Measurements from ENCODE around the gene ALS2.
"Not testable (repeated sequence)": the region's sequence is repeated elsewhere in the genome, so short reads cannot be mapped to it uniquely, and the experiment has no call there.

Gene ALS2

DNA sequence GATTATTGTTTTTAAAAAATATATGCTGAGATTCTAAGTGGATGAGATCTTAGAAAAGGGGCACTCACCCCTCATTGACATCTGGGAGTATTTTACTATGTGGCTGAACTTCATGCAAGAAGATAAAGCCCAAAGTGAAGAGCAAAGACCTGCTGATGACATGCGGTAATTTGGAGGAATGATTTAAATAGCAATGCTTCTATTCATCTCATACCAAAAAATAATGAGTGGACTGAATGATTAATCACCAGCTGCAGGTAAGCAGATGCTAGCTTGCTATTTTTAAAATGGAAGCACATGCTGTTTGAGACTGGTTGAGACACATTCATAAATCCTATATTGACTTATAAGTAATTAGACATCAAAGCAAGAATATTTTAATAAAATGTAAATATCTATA lies 12.9 kb upstream of the ALS2 start:
- no peak for DNase-seq (ENCODE audit: low spot score)

DNA sequence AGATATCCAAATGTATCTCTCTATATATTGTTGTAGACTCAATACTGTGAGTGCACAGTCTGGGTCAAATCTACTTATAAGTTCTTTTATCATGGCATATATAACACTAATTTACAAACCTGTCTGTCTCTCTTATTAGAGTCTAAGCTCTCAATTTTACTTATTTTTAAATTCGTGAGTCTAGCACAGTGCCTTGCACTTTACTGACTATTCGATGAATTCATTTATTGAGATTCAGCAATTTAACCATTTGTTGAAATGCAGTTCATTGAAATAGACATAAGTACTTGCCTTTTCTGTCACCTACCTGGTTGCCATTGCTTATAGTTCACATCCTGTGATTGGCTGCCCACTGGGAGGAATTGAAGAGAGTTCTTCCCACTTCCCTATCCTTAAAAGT lies 10.3 kb upstream of the ALS2 start:
- DNase-seq (ENCODE audit: low spot score): no peak

GRCh38 chr2:201790291-201790690 lies 9.6 kb upstream of the ALS2 start:
- DNase-seq (ENCODE audit: low spot score): no peak

DNA sequence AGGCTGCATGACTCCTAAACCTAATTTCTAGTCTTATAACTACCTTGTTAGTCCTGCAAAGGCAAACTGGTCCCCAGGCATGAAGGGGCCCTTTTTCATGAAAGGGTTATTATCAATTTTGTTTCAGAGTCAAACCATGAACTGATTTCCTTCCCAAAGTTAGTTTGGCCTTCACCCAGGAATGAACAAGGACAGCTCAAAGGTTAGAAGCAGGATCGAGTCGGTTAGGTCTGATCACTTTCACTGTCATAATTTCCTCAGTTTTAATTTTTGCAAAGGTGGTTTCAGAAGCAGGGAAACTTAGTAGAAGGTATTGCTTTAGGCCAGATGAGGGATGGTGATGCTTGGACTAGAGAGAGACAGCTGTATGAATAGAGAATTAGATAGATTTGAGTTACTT lies 8.7 kb upstream of the ALS2 start:
- no peak for DNase-seq (ENCODE audit: low spot score)

DNA sequence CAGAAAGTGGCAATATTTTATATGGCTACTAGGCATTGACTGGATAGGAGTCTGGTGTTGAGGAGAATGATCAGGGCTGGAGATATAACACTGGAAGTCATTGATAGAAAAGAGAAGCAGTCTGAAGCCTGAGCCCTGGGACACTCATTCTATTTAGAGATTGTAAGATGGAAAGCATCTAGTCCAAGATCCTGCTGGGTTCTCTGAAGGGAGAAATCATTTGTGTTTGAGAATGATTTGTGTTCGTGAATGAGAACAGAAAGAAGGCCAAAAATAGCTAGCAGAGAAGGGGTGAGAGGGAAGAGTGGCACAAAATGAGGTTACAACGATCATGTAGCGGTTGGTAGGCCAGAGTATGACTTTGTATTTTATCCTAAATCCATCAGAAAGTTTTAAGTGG lies 7.6 kb upstream of the ALS2 start:
- DNase-seq (ENCODE audit: low spot score): no peak

DNA sequence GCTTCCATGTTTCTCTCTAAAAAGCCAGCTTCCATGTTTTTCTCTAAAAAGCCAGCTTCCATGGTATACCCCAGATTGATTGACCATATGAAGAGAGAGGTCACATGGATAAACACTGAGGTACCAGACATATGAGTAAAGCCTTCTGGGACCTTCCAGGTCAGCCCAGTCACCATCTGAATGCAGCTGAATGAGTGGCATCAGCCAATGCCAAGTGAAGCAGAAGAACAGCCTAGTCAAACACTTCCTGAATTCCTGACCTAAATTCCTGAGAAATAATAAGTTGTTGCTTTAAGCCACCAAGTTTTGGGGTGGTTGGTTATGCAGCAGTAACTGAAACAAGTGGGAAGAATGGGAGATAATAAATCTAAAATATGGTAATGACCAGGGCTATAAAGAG lies 5.7 kb upstream of the ALS2 start:
- no peak for DNase-seq (ENCODE audit: low spot score)

GRCh38 chr2:201785135-201785534 lies 4.4 kb upstream of the ALS2 start:
- no peak for DNase-seq (ENCODE audit: low spot score)

DNA sequence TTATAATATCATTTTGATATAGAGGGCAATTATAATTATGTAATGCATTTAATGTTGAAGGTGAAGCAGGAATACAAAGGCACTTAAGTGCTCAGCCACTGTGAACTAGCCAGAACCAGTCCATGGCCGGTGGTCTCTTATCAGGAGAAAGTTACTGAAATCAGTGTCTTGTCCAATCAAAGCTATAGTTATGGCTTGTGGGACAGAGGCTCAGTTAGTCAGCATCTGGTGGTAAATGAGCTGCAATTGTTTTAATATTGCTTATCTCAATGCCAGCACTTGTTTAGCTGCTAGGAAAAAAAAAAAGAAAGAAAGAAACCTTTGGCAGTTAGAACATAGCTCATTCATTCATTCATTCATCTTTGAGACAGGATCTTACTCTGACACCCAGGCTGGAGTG lies 3.8 kb upstream of the ALS2 start:
- DNase-seq (ENCODE audit: low spot score): no peak

DNA sequence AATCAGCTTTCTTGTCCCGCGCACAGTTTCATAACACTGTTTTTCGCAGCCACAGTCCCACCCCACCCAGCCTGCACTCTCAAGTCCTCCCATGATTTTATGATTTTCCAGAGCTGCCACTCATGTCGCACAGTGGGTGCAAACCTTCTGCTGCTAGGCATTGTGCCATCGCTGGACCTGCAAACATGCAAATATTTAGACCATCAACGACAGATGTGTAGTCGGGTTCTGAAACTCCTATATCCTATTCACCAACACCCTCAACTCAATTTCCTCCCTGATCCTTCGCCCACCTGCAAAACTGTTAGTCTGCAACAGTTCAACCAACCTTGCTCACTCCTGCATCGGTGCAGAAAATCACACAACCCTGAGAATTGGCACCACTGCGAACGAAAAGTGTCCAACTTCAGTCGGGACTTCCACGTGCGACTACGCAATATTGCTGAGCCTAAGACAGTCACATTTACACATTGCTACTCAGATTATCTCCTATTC lies 871 bp upstream of the ALS2 start:
- no peak for DNase-seq (ENCODE audit: low spot score)

DNA sequence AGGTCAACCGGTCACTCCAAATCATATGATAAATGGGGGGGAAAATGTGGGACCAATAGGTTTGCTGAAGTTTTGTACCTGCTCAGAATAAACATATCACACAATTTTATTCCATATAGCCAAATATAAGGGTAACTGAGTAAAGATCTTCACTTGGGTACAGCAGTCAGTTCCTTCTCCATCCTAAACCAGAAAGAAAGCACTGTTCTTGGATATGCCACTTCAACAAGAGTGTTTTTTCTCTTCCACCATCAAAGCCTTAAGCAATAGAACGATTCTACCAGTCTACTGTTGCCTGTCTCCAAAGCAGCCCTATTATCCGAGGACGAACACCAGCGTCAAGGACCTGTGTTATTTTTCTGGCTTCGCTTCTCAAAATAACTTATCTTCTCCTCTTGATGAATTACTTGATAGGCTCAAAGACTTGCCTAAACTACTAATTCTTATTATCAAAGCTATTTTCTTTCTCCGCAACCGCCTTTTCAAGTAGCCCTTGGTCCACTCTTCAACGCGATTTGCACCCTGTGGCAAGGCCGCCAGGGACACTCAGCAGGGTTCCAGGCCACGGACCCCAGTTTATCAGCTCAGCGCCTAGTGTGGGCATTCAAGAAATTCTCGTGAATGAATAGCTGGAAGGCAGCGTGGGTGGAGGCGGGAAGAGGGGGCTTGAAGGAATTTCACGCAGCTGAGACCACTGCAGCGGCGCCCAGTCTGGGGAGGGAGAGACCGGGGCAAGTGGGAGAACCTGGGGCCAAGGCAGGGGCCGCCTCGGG lies 646 bp downstream of the ALS2 start:
- no peak for DNase-seq (ENCODE audit: low spot score)

- DNase-seq (ENCODE audit: low spot score): no peak
Observed at GRCh38 chr2:201777869-201778268, 2.9 kb downstream of the ALS2 start.

DNA sequence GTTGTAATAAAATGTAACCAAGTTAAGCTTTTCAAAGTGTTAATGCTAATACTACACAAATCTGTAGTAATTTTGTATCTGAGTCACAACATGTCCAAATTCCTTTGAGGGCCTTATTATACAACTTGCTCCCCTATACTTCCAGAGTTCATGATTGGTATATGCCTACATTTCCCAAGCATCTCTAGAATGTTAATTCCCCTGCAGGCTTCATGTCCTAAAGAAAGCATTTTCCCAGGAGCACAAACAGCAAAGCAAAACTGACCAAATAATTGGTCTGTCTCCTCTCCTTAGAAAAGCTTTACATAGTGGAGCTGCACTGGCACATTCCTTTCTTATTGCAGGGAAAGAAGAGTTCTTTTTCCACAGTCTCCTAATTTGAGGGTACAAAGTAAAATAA lies 3.7 kb downstream of the ALS2 start:
- no peak for DNase-seq (ENCODE audit: low spot score)

- DNase-seq (ENCODE audit: low spot score): no peak
Observed at GRCh38 chr2:201775326-201775725, 5.4 kb downstream of the ALS2 start.

- no peak for DNase-seq (ENCODE audit: low spot score)
Observed at GRCh38 chr2:201774546-201774945, 6.2 kb downstream of the ALS2 start.

- no peak for DNase-seq (ENCODE audit: low spot score)
Observed at GRCh38 chr2:201773990-201774389, 6.7 kb downstream of the ALS2 start.

DNA sequence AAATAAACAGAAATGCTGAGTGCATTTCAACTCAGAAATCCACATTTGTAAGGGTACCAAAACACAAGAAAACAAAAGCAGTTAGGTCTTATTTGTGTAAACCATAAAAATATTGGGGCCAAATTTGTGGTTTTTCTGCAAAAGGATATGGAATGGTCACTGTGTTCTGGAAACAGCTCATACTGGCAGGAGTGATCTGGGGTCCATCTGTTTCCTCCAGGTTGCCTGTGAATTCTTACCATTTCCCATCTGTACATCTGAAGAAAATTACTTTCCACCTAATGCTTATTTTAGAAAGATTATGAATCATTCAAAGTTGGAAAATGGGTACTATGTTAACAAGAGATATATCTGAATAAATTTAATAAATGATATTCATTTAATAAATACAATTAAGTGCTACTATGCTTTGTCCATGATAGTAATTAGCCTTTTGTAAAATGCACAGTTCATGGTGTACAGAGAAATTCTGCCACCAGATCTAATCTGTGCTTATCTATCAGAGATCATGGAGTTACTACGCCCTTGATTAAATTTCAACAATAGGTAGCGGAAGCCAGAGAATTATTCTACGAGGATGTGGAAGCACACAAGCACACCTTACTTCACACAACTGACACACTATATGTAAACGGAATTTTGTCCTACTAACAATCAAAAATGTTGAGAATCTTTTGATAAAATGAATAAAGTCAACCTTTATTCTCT lies 10.9 kb downstream of the ALS2 start:
- DNase-seq (ENCODE audit: low spot score): no peak

- DNase-seq (ENCODE audit: low spot score): no peak
Observed at GRCh38 chr2:201768918-201769317, 11.8 kb downstream of the ALS2 start.

- no peak for DNase-seq (ENCODE audit: low spot score)
Observed at GRCh38 chr2:201765799-201766198, 14.9 kb downstream of the ALS2 start.

DNA sequence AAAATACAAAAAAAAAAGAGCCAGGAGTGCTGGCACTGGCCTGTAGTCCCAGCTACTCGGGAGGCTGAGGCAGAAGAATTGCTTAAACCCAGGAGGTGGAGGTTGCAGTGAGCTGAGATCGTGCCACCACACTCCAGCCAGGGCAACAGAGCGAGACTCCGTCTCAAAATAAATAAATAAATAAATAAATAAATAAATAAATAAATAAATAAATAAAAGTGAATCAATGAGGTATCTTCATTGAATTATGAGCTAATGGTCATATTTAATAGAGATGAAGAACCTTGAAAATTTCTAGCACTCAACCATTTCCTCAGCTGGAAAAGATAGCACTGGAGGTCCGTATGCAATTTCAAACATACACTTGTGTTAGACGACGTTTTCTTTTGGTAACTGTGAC lies 16.3 kb downstream of the ALS2 start:
- not testable (repeated sequence) for DNase-seq (ENCODE audit: low spot score)

GRCh38 chr2:201761101-201761500 lies 19.6 kb downstream of the ALS2 start:
- DNase-seq (ENCODE audit: low spot score): no peak

- DNase-seq (ENCODE audit: low spot score): no peak
Observed at GRCh38 chr2:201759567-201759966, 21.2 kb downstream of the ALS2 start.

DNA sequence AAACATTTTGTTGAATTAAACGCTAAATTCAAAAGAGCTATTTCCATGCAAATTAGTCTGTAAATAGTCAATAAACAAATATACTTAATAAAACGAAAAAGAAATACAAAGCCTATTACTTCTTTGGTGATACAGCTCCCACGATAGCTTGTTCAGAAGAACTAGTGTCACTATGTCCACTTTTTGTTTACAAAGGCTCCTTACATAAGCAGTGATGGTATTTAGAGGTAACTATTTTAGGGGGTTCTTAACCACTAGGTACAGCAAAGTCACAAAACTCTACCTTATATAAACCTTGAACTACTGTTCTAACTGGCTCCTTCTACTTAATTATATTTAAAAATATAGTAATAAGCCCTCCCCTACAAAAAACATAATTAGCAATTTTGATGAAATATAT lies 21.9 kb downstream of the ALS2 start:
- DNase-seq (ENCODE audit: low spot score): no peak

DNA sequence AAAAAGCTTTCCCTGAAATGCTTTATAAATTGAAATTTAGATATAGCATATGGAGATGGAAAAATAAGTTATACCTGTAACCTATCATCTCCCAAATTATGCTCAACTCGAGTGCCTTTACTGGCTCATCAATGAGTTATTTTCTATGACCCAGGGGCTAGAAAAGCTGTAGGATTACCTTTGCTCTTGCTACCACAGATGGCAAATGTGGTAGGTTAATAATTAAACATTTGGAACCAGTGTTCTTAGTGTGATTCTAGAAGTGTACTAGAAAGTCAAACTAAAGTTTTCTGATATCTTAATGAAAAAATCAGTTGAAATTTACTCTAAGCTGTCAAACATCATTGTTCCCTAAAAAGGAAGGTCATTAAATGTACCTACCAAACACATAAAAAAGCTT lies 22.5 kb downstream of the ALS2 start:
- DNase-seq (ENCODE audit: low spot score): no peak
